Measurements from ENCODE around the gene SLC47A2.
"Not testable (repeated sequence)": the region's sequence is repeated elsewhere in the genome, so short reads cannot be mapped to it uniquely, and the experiment has no call there.

SLC47A2 gene

DNA sequence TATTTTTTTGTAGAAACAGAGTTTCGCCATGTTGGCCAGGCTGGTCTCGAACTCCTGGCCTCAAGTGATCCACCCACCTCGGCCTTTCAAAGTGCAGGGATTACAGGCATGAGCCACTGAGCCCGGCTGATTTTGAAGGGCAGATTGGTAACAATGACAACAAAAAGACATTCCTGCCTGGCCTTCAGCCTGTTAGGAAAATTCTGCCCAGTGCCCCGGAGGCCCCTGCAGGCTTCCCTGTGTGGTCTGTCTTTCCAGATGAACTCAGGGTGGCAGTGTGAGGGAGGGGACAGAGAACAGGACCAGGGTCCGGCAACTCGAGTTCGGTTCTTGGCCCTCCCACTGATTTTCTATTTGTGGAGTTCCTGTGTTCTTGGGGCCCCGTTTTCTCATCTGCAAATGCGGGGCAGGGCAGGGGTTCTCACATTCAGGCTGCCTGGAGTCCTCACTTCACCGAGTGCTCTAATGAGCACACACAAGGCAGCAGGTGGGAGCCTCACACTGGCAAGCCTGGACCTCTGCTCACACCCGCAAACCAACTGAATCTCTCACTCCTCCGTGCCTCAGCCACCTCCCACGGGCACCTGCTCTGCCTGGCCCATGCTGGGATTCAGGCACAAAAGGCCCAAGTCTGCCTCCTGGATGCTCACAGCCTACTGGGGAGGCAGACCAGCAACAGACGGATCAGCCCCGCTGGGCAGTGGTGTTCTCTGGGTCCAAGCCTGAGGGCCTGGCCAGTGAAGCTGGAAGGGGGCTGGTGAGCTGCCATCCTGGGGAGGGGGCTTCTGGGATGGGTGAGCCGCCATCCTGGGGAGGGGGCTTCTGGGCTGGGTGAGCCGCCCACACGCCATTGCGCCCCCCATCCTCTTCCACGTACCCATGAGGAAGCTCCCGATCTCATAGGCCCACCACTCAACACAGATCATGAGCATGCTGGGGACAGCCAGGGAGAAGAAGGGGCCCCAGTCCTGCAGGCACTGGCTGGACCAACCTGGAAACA is 10.3 kb downstream of the SLC47A2 start:
- DNase-seq = no peak

DNA sequence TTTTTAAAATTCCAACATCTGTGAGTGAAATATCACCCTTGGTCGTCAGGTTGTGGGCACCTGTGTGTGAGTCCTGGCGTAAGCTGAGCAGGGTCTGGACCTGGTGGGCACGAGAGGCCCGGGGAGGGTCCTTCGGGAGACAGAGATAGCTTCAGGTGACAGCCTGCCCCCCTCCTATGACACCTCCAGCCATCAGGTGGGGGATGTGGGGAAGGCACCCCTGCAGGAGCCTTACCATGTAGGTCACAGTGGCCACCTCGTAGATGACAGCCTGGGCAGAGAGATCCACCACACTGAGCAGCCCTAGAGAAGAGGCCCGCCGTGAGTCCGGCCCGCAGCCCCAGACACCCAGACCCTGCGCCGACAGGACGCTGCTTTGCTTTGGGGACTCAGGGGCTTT is 11.2 kb downstream of the SLC47A2 start:
- DNase-seq = no peak

GRCh38 chr17:19703828-19704613 is 12.4 kb downstream of the SLC47A2 start:
- DNase-seq = no peak

DNA sequence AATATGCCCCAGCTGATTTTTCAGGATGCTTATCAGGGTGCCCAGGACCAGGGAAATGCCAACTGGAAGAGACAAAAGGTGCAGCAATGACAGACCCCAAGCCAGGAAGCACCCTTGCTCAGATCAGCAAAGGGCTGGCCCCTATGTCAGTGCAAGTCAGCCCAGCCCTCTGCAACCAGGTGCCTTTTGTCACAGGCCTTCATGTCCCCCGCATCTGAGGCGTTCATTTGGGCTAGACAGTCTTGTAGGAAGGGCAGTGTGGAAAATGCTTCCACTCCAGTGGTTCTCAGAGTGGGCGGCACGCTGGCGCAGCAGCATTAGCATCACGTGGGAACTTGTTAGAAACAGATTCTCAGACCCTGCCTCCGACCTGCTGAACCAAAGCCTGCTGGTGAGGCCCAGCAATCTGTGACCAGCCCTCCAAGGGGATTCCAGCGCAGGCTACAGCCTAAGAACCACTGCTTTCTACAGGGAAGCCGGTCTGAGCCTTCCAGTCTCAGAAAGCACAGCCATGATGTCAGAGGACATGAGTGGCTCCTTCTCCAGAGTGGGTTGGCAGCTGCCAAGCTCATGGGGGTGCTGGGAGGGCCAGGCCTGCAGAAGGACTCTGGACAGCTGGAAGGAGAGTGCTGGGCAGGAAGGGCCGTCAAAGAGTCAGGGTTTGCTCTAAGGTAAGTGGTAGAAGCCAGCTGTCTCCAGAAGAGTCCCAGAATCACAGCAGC is 13.1 kb downstream of the SLC47A2 start:
- DNase-seq = no peak

- DNase-seq = no peak
Observed at GRCh38 chr17:19702217-19702641, 14.2 kb downstream of the SLC47A2 start.

- no peak for DNase-seq
Observed at GRCh38 chr17:19686400-19687090, 29.8 kb downstream of the SLC47A2 start.

GRCh38 chr17:19684909-19685580 is 31.3 kb downstream of the SLC47A2 start:
- not testable (repeated sequence) for DNase-seq

GRCh38 chr17:19683117-19683516 is 33.3 kb downstream of the SLC47A2 start:
- no peak for DNase-seq

GRCh38 chr17:19678581-19679453 is 37.6 kb downstream of the SLC47A2 start:
- no peak for DNase-seq

DNA sequence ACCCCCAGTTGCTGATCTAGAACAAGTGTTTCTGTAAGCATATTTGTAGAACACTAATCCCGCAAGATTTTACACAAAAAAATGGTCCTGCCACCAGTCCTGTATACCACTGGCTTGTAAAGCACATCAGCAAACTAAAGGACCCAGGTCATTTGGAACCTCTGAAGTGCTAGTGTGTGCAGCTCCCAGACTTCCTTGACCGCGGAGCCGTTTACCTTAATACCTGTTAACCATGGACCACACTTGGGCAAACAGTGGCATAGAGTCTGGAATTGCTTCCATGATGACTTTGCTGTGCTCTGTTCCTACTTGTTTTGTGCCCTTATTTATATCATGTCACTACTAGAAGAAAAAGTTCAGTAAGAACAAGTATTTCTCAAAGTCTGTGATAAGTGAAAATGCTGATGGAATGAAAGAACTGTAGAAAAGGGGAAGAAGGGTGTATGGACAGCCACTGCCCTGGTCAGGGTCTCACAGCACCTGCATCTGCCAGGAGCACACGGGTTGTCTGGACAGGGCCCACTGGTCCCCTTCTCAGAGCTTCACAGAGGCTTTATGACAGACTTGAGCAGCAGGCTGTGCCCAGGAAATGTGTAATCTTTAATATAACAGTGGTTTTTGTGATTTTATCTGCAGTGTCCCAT is 38.5 kb downstream of the SLC47A2 start:
- no peak for DNase-seq

- DNase-seq = no peak
Observed at GRCh38 chr17:19676896-19677295, 39.5 kb downstream of the SLC47A2 start.

DNA sequence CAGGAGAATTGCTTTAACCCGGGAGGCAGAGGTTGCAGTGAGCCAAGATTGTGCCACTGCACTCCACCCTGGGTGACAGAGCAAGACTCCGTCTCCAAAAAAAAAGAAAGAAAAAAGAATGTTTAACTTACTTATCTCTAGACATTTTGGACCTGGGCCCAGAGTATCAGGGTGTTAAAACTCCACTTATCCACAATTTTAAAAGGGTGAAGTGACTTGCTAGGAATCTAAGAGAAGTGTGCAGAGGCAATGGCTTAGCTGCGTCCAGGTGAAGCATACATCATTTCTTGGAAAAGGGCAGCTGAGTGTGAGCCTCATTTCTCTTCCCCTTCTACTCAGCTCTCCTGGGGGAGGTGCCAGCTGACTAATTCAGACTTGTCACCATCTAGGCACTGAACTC is 42.8 kb downstream of the SLC47A2 start:
- DNase-seq = no peak

DNA sequence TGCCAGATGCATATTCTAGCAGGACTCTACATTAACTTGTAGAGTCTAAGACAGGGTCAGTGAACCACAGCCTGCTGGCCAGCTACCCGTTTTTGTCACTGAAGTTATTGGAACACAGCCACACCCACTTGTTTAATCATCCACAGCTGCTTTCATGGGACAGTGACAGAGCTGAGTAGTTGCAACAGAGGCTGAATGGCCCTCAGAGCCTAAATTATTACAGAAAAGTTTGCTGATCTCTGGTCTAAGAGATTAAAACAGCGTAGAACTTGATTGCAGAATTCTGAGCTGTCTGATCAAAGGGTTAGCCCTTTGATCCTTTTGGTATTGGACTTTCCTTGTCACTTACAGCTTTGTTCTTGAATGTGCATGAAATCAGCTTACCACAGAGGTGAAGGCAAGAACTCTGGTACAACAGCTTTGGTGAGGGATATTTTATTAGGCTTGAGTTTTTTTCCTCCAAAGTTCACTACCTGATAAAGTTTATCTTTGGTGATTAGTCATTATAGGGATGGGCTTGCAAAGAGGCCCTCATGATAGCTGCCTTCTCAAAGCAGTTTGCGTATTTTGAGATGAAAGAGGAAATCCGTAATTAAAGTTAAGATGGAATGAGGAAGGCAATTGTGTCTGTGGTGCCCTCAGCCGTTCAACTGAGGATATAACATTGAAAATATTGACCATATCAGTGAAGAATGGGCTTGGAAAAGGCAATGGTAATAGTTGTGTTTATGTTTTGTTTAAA is 44.2 kb downstream of the SLC47A2 start:
- DNase-seq = no peak

DNA sequence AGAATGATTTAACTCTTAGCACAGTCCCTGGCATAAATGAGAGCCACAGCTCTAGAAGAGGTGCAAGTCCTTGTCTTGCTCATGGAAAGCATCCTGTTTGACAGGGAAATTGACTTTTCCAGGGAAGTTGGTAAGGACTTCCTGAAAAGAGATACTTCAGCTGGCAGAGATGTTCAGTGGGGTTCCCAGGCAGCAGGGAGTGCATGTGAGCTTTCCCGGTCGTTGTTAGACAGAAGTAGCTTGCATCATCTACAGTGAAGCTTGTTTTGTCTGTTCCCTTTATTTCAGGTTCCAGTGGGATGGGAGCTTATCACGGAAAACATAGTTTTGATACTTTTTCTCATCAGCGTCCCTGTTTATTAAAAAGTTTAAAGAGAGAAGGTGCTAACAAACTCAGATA is 45.0 kb downstream of the SLC47A2 start:
- no peak for DNase-seq

- DNase-seq = no peak
Observed at GRCh38 chr17:19670908-19671307, 45.5 kb downstream of the SLC47A2 start.

DNA sequence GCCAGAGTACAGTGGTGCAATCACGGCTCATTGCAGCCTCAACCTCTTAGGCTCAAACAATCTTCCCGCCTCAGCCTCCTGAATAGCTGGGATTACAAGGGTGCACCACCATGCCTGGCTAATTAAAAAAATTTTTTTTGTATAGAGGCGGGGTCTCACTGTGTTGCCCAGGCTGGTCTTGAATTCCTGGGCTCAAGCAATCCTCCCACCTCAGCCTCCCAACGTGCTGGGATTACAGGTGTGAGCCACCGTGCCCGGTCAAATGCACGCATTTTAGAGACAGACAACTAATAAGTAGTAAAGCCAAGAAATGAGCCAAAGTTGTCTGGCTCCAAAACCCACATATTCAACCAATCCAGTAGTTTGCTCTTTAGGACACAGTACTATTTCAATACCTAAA is 46.7 kb downstream of the SLC47A2 start:
- DNase-seq = not testable (repeated sequence)

GRCh38 chr17:19664821-19665181 is 51.6 kb downstream of the SLC47A2 start:
- no peak for DNase-seq

- DNase-seq = no peak
Observed at GRCh38 chr17:19664136-19664820, 52.1 kb downstream of the SLC47A2 start.

GRCh38 chr17:19663097-19663496 is 53.3 kb downstream of the SLC47A2 start:
- DNase-seq = no peak

Measured in left hindlimb (tissue), 1 donor.